Epithelial cell of proximal tubule (primary cell): ENCODE data around the gene SPPL3. TPM values are rescaled to one million over a fixed set of nuclear protein-coding genes. Genes with fewer than 3 reads are reported as not detected.

Source experiments
- DNase-seq: peaks from one replicate; pipeline ENCODE4 v3.0.0-alpha.2; 2011; ENCODE audit warnings: low read depth
- H3K4me3 ChIP-seq: 2 replicates; pipeline ENCODE4 v1.5.1; 2011; ENCODE audit warnings: low read depth, mild to moderate bottlenecking, low read length
- CTCF ChIP-seq: conservative IDR thresholded peaks from 2 replicates; pipeline ENCODE4 v1.5.1; 2012; ENCODE audit warnings: low read depth, mild to moderate bottlenecking, low read length
- total RNA-seq: library from RNA; depleted of rRNA; stranded (reverse); fragments of >200 nt; gene quantifications from 2 replicates; pipeline ENCODE4 v1.2.3, GENCODE V29; 2015

The SPPL3 gene
- total RNA-seq, 1 donor from 2014 or later = 8.6 TPM

- no peak for DNase-seq
- H3K4me3 ChIP-seq = no peak overlapping the region
- no peak for TF ChIP-seq CTCF
Observed at GRCh38 chr12:120774169-120774916, 129.8 kb downstream of the SPPL3 start.

- no peak for DNase-seq
- no peak for TF ChIP-seq CTCF
Observed at GRCh38 chr12:120771097-120771496, 133.1 kb downstream of the SPPL3 start.

GRCh38 chr12:120767071-120768024 is 136.8 kb downstream of the SPPL3 start:
- no peak for DNase-seq
- no peak overlapping the region for H3K4me3 ChIP-seq
- no peak for TF ChIP-seq CTCF

More at GRCh38 chr12:120771097-120771496, 133.1 kb downstream of the SPPL3 start:
- no peak overlapping the region for H3K4me3 ChIP-seq

DNA sequence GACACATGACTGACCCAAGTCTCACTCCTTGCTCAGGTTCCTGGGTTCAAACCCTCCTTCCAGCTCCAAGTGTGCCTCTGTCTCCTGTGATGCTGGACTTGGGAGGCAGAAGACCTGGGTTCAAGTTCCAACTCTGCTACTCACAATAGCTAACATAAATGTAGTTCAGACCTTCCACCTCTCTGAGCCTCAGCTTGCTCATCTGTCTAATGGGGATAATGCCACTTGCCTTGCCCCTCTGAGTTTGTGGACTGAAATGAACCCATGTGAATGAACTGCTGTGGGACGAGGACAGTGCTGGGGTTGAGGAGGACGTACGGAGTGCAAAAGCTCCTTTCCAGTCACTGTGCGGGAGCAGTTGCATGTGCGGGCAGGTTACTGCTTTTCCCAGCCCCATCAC is 137.6 kb downstream of the SPPL3 start:
- no peak for DNase-seq
- TF ChIP-seq CTCF = no peak
- H3K4me3 ChIP-seq = no peak overlapping the region

GRCh38 chr12:120764816-120765215 is 139.3 kb downstream of the SPPL3 start:
- TF ChIP-seq CTCF = no peak
- no peak for DNase-seq
- H3K4me3 ChIP-seq = no peak overlapping the region

- TF ChIP-seq CTCF = no peak
- DNase-seq = no peak
- H3K4me3 ChIP-seq = no peak overlapping the region
Observed at GRCh38 chr12:120763250-120763649, 140.9 kb downstream of the SPPL3 start.
